ENCODE measurements around the gene FAXDC2.

DNA sequence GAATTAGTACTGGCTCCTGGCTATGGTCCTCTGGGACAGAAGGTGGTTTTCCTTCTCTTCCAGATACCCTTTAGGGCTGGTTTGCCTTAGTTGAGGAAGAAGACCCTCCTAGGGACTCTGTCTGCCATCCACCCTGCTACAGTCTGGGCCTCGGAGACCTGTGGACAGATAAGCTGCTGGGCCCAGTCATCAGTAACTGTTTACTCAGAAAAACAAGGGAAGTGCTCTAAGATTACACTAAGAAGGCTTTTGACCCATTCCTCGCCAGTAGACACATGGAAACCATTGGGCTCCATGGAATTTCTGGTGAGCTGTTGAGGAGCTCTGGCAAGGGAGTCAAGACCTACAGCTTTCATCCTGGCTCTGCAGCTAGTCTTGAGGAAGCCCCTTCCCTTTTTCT is 64.0 kb downstream of the FAXDC2 start:
- no peak for TF ChIP-seq POLR2A (IDR thresholded peaks at IDR 0.05)
- TF ChIP-seq, protein P1, sequence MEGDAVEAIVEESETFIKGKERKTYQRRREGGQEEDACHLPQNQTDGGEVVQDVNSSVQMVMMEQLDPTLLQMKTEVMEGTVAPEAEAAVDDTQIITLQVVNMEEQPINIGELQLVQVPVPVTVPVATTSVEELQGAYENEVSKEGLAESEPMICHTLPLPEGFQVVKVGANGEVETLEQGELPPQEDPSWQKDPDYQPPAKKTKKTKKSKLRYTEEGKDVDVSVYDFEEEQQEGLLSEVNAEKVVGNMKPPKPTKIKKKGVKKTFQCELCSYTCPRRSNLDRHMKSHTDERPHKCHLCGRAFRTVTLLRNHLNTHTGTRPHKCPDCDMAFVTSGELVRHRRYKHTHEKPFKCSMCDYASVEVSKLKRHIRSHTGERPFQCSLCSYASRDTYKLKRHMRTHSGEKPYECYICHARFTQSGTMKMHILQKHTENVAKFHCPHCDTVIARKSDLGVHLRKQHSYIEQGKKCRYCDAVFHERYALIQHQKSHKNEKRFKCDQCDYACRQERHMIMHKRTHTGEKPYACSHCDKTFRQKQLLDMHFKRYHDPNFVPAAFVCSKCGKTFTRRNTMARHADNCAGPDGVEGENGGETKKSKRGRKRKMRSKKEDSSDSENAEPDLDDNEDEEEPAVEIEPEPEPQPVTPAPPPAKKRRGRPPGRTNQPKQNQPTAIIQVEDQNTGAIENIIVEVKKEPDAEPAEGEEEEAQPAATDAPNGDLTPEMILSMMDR (IDR thresholded peaks at IDR 0.05): no peak

Measured in ovary (tissue), 3 donors.